ENCODE data around the gene KPNA1. TPM values are rescaled to one million over a fixed set of nuclear protein-coding genes. Genes with fewer than 3 reads are reported as not detected.

Gene KPNA1
- total and polyA plus RNA-seq, 4 donors = 11.6 to 74.1 (median 43.3) TPM

DNA sequence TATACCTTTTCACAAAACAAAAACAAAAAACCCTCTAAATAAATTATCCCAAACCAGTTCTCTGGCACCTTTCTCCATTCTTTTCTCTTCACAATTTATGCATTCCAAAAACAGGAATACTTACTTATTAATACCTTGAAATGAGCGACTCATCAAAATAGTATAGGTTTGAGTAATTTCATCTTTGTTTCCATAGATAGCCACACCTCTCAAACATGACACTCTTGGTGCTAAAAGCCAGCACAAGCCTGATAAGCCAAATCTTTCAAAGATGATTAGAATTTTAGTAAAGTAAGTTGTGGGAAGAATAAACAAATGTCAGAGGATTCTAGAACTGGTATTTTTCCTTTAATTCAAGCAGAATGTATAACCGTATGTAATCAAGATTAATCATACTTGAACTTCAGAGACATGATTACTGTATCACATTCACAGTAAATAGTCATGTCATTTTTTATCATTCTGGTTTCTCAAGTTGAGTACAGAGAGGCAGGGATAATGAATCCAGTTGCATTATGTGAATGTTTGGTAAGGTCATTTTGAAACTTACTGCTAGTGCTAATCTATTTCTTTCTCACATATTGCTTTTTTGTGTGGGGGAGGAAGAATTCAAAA is 86.8 kb downstream of the KPNA1 start:
- intact Hi-C loops (cut with DNase I) = no loop called here
- H3K27me3 ChIP-seq (ENCODE audit: control insufficient read depth in 1 of 2, insufficient read depth in 2 of 2, low read length in 1 of 2) = no peaks in the 10 kb centered on the region
- no peaks in the 10 kb centered on the region for H3K4me1 ChIP-seq (ENCODE audit: control insufficient read depth in 1 of 2, insufficient read depth in 2 of 2, low read length in 2 of 2)
- H3K4me3 ChIP-seq (ENCODE audit: low read length in 2 of 2) = no peak overlapping the region
- H3K36me3 ChIP-seq (ENCODE audit: control insufficient read depth in 1 of 2, insufficient read depth in 2 of 2, low read length in 1 of 2) = peaks cover 7 to 20% of the 10 kb centered on the region in 2 donors
- DNase-seq = no peak
- no peak for ATAC-seq (ENCODE audit: low FRiP score)
- WGBS, 2 donors = 82 to 83% methylated on average over 2 of the region's 2 CpGs
- no peaks in the 10 kb centered on the region for H3K9me3 ChIP-seq (ENCODE audit: control insufficient read depth, low read length)
- H3K27ac ChIP-seq (ENCODE audit: low read depth in 1 of 2, low read length in 2 of 2) = no peak overlapping the region

DNA sequence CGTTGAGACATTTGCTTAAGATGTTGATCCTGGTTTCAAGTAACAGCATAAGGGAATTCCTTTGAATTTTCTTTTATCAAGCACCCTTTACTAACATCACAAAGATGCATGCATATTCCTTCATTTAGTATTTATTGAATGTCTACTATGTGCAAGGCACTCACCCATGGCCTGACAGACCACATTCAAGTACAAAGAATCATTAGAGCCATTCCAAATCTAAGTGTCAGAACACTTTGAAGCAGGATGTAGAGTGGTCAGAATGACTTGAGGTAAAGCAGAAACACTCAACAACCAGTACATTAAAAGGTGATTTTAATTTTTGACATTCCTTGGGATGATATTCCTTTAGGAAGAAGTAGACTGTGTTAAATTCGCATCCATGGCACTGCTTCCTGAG is 92.9 kb downstream of the KPNA1 start:
- DNase-seq (no peak), ATAC-seq (ENCODE audit: low FRiP score) (no peak)
- 86 to 95% methylated on average over 2 of the region's 2 CpGs for WGBS, 2 donors
- Histone ChIP-seq H3K4me1 (ENCODE audit: control insufficient read depth in 1 of 2, insufficient read depth in 2 of 2, low read length in 2 of 2) (no peaks in the 10 kb centered on the region), H3K36me3 (ENCODE audit: control insufficient read depth in 1 of 2, insufficient read depth in 2 of 2, low read length in 1 of 2) (peaks cover 2 to 12% of the 10 kb centered on the region in 2 donors), H3K27ac (ENCODE audit: low read depth in 1 of 2, low read length in 2 of 2) (no peak overlapping the region), H3K4me3 (ENCODE audit: low read length in 2 of 2) (no peak overlapping the region), H3K27me3 (ENCODE audit: control insufficient read depth in 1 of 2, insufficient read depth in 2 of 2, low read length in 1 of 2) (no peaks in the 10 kb centered on the region), H3K9me3 (ENCODE audit: control insufficient read depth, low read length) (no peaks in the 10 kb centered on the region)
- intact Hi-C loops (cut with DNase I) = no loop called here

DNA sequence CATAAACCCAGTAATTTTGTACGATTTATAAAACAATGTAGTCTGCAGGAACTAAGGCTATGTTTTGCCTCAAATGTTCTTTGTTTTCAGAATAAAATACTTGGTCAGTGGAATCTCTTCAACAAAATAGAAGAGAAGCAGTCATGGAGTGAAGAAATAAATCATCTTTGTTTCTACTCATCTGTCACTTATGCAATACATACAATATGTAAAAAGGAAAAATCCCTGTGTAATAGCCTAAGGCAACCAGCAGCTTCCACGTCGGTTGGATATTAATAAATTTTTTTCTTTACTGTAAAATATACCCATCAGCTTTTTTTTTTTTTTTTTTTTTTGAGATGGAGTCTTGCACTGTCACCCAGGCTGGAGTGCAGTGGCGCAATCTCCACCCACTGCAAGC is 93.6 kb downstream of the KPNA1 start:
- Histone ChIP-seq H3K27me3 (ENCODE audit: control insufficient read depth in 1 of 2, insufficient read depth in 2 of 2, low read length in 1 of 2) (no peaks in the 10 kb centered on the region), H3K27ac (ENCODE audit: low read depth in 1 of 2, low read length in 2 of 2) (no peak overlapping the region), H3K4me1 (ENCODE audit: control insufficient read depth in 1 of 2, insufficient read depth in 2 of 2, low read length in 2 of 2) (no peaks in the 10 kb centered on the region), H3K9me3 (ENCODE audit: control insufficient read depth, low read length) (no peaks in the 10 kb centered on the region), H3K36me3 (ENCODE audit: control insufficient read depth in 1 of 2, insufficient read depth in 2 of 2, low read length in 1 of 2) (peaks cover 0 to 6% of the 10 kb centered on the region in 2 donors), H3K4me3 (ENCODE audit: low read length in 2 of 2) (no peak overlapping the region)
- WGBS, 2 donors = 87 to 94% methylated on average over 4 of the region's 4 CpGs
- intact Hi-C loops (cut with DNase I) = no loop called here
- ATAC-seq (ENCODE audit: low FRiP score) (no peak), DNase-seq (no peak)

DNA sequence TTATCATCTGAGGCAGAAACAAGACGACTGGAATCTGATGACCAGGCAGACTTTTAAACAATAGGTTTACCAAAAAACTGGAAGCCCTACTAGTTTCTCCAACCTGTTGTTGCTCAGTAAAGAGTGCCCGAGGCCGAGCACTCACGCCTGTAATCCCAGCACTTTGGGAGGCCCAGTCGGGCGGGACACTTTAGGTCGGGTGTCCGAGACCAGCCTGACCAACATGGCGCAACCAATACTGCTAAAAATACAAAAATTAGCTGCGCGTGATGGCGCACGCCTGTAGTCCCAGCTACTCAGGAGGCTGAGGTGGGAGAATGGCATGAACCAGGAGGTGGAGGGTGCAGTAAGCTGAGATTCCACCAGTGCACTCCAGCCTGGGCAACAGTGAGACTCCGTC is 97.8 kb downstream of the KPNA1 start:
- Histone ChIP-seq H3K4me3 (ENCODE audit: low read length in 2 of 2) (peak overlapping the region; percentile 53 to 57), H3K27ac (ENCODE audit: low read depth in 1 of 2, low read length in 2 of 2) (no peak overlapping the region), H3K9me3 (ENCODE audit: control insufficient read depth, low read length) (no peaks in the 10 kb centered on the region), H3K36me3 (ENCODE audit: control insufficient read depth in 1 of 2, insufficient read depth in 2 of 2, low read length in 1 of 2) (no peaks in the 10 kb centered on the region), H3K27me3 (ENCODE audit: control insufficient read depth in 1 of 2, insufficient read depth in 2 of 2, low read length in 1 of 2) (no peaks in the 10 kb centered on the region), H3K4me1 (ENCODE audit: control insufficient read depth in 1 of 2, insufficient read depth in 2 of 2, low read length in 2 of 2) (peaks cover 0 to 4% of the 10 kb centered on the region in 2 donors)
- no peak for DNase-seq
- WGBS, 2 donors = 44 to 51% methylated on average over 14 of the region's 14 CpGs
- ATAC-seq (ENCODE audit: low FRiP score) = no peak
- intact Hi-C loops (cut with DNase I) = loop anchor here in 1 of 2 donors (1.0 kb wide), 1 partner anchor 97 kb away; the partner anchor contains the start of gene KPNA1

DNA sequence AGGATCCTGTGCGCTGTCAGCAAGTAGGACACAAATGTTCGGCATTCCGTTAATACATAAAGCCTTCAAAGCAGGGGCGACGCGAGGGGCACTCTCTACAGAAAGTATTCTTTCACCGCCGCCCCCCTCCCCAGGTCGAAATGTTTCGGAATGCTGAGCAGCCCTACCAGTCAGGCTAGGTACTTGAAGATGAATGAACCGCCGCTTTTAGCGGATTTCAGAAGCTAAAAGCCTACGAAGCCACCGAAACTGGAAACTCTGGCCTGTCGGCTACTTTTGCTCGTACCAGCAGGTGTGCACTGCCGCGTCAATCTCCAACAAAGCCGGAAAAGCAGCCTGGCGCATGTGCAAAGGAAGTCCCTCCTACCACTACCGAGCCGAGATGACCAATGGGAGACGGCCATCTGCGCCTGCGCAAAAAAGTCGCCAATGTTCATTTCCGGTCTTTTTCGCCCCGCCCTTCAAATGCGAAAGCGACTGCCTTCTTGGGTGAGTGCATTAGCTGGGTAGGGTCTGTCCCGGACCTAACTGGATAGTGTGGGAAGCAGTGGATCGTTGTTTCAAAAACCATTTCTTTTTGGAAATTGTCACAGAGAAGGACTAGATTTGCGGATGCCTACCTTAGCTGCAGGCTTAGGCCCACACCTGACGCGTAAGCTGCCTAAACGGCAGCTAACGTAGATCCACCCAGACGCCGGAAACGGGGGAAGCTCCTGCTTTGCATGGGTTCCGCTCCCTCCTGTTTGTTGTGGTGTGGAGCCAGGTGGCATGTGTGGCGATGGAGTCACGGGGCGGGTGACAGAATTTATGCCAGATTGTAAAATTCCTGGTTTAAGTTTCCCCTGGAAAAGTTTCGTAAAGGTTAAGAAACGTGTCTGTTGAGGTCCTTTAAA is 98.7 kb downstream of the KPNA1 start, which contains the start of gene WDR5B:
Gene WDR5B (minus strand): TSS at position 301 of the 893 bp plus-strand sequence. CDS start 534 bp downstream, outside the sequence.
- Histone ChIP-seq H3K4me3 (ENCODE audit: low read length in 2 of 2) (peak within 1 kb of the TSS; percentile 80 to 93), H3K36me3 (ENCODE audit: control insufficient read depth in 1 of 2, insufficient read depth in 2 of 2, low read length in 1 of 2) (no peaks in the 10 kb centered on the region), H3K9me3 (ENCODE audit: control insufficient read depth, low read length) (no peaks in the 10 kb centered on the region), H3K27ac (ENCODE audit: low read depth in 1 of 2, low read length in 2 of 2) (peak within 1 kb of the TSS; percentile 69 to 89), H3K27me3 (ENCODE audit: control insufficient read depth in 1 of 2, insufficient read depth in 2 of 2, low read length in 1 of 2) (no peaks in the 10 kb centered on the region), H3K4me1 (ENCODE audit: control insufficient read depth in 1 of 2, insufficient read depth in 2 of 2, low read length in 2 of 2) (peaks cover 0 to 4% of the 10 kb centered on the region in 2 donors)
- intact Hi-C loops (cut with DNase I) = loop anchor here in 1 of 2 donors (1.0 kb wide), 1 partner anchor 98 kb away; the partner anchor contains the start of gene KPNA1
- ATAC-seq (ENCODE audit: low FRiP score) = peak; percentile 97
- DNase-seq = peak; percentile 98 to 99
- 0 to 1% methylated on average over 48 of the region's 48 CpGs for WGBS, 2 donors

DNA sequence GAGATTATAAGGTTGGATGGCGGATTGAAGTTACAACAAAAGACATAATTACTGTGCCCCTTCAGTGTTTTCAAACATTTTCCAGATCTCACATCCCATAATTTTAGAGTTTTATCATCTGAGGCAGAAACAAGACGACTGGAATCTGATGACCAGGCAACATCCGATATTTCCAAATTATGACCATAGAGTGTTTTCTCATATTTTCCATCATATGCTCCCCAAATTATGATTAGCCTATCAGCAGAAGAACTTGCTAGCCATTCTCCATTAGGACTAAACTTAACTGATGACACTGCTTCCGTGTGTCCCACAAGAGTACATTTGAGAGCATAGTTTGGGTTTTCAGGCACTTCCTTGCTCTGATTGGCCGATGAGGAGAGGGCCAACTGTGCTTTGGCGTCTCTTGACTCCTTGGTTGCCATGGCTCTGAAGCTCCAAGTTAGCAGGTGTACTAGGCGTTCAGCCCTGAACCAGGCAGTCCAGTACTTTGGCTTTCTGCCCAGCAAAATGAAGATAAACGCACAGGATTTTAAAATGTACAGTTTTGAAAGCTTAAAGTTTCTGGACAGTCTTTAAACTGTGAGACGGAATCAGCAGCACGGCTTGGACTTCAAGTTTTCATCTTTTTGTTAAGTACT is 99.5 kb downstream of the KPNA1 start:
- Histone ChIP-seq H3K9me3 (ENCODE audit: control insufficient read depth, low read length) (no peaks in the 10 kb centered on the region), H3K27ac (ENCODE audit: low read depth in 1 of 2, low read length in 2 of 2) (peak overlapping the region; percentile 69 to 89), H3K27me3 (ENCODE audit: control insufficient read depth in 1 of 2, insufficient read depth in 2 of 2, low read length in 1 of 2) (no peaks in the 10 kb centered on the region), H3K4me1 (ENCODE audit: control insufficient read depth in 1 of 2, insufficient read depth in 2 of 2, low read length in 2 of 2) (peaks cover 0 to 4% of the 10 kb centered on the region in 2 donors), H3K36me3 (ENCODE audit: control insufficient read depth in 1 of 2, insufficient read depth in 2 of 2, low read length in 1 of 2) (no peaks in the 10 kb centered on the region), H3K4me3 (ENCODE audit: low read length in 2 of 2) (peak overlapping the region; percentile 80 to 93)
- DNase-seq = no peak
- ATAC-seq (ENCODE audit: low FRiP score) = no peak
- WGBS, 2 donors = 15% methylated on average over 10 of the region's 10 CpGs
- intact Hi-C loops (cut with DNase I) = no loop called here

DNA sequence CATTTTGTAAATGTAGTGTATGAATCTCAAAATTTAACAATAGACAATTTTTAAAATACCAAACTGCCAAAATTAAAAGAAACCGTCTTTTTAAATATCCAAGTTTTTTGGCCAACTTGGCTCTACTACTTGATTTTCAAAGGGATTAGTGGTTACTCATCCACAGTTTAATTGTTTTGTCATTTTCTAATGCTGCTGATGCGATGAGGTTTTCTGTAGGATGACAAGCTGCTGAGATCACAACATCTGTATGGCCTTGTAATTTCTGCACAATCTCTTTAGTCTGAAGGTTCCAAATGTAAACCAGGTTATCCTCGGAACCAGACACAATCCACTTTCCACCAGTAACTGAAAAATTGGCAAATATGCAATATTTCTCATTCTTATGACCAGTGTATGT is 100.3 kb downstream of the KPNA1 start:
- intact Hi-C loops (cut with DNase I) = no loop called here
- 92% methylated on average over 3 of the region's 3 CpGs for WGBS, 2 donors
- Histone ChIP-seq H3K4me3 (ENCODE audit: low read length in 2 of 2) (no peak overlapping the region), H3K9me3 (ENCODE audit: control insufficient read depth, low read length) (no peaks in the 10 kb centered on the region), H3K27ac (ENCODE audit: low read depth in 1 of 2, low read length in 2 of 2) (no peak overlapping the region), H3K36me3 (ENCODE audit: control insufficient read depth in 1 of 2, insufficient read depth in 2 of 2, low read length in 1 of 2) (peaks cover 0 to 2% of the 10 kb centered on the region in 2 donors), H3K27me3 (ENCODE audit: control insufficient read depth in 1 of 2, insufficient read depth in 2 of 2, low read length in 1 of 2) (no peaks in the 10 kb centered on the region), H3K4me1 (ENCODE audit: control insufficient read depth in 1 of 2, insufficient read depth in 2 of 2, low read length in 2 of 2) (peaks cover 0 to 4% of the 10 kb centered on the region in 2 donors)
- DNase-seq (no peak), ATAC-seq (ENCODE audit: low FRiP score) (no peak)

DNA sequence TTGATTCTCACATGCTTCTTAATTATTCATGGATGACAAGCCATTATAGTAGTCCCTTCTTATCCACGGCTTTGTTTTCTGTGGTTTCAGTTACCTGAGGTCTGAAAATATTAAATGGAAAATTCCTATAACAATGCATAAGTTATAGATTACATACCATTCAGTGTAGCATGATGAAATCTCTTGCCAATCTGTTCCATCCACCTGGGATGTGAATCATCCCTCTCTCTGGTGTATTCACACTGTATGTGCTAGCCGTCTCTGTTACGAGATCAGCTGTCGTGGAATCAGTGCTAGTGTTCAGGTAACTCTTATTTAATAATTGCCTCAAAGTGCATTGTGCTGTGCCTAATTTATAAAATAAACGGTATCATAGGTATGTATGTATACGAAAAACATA is 104.1 kb downstream of the KPNA1 start:
- H3K4me1 ChIP-seq (ENCODE audit: control insufficient read depth in 1 of 2, insufficient read depth in 2 of 2, low read length in 2 of 2) = peaks cover 0 to 4% of the 10 kb centered on the region in 2 donors
- H3K27ac ChIP-seq (ENCODE audit: low read depth in 1 of 2, low read length in 2 of 2) = no peak overlapping the region
- ATAC-seq (ENCODE audit: low FRiP score) (no peak), DNase-seq (no peak)
- no peak overlapping the region for H3K4me3 ChIP-seq (ENCODE audit: low read length in 2 of 2)
- H3K27me3 ChIP-seq (ENCODE audit: control insufficient read depth in 1 of 2, insufficient read depth in 2 of 2, low read length in 1 of 2) = no peaks in the 10 kb centered on the region
- H3K36me3 ChIP-seq (ENCODE audit: control insufficient read depth in 1 of 2, insufficient read depth in 2 of 2, low read length in 1 of 2) = peaks cover 3 to 7% of the 10 kb centered on the region in 2 donors
- 87 to 88% methylated on average over 6 of the region's 6 CpGs for WGBS, 2 donors
- intact Hi-C loops (cut with DNase I) = no loop called here
- no peaks in the 10 kb centered on the region for H3K9me3 ChIP-seq (ENCODE audit: control insufficient read depth, low read length)

Data from aorta (tissue), 5 donors.